T-helper 1 cell treated with Interleukin-12 subunit alpha and Interleukin-12 subunit beta and Interleukin-4 antibody, amounts not matched to agents 30 ng/mL and 1 ng/mL, for 36 hours (primary cell): Measurements from ENCODE around the gene ABO. TPM values are rescaled to one million over a fixed set of nuclear protein-coding genes. Genes with fewer than 3 reads are reported as not detected.
"Not testable (repeated sequence)": the region's sequence is repeated elsewhere in the genome, so short reads cannot be mapped to it uniquely, and the experiment has no call there.

ENCODE experiments used
- intact Hi-C: fragments of 100-400 bp; cut with micrococcal nuclease; formaldehyde crosslinking; loops from one replicate; pipeline ENCODE4 v1.15.1; 2024
- total RNA-seq: library from RNA; stranded (reverse); gene quantifications from 2 replicates; pipeline ENCODE4 v1.2.3, GENCODE V29; 2022

Gene ABO
- total RNA-seq, 1 donor from 2014 or later = 2.5 TPM

DNA sequence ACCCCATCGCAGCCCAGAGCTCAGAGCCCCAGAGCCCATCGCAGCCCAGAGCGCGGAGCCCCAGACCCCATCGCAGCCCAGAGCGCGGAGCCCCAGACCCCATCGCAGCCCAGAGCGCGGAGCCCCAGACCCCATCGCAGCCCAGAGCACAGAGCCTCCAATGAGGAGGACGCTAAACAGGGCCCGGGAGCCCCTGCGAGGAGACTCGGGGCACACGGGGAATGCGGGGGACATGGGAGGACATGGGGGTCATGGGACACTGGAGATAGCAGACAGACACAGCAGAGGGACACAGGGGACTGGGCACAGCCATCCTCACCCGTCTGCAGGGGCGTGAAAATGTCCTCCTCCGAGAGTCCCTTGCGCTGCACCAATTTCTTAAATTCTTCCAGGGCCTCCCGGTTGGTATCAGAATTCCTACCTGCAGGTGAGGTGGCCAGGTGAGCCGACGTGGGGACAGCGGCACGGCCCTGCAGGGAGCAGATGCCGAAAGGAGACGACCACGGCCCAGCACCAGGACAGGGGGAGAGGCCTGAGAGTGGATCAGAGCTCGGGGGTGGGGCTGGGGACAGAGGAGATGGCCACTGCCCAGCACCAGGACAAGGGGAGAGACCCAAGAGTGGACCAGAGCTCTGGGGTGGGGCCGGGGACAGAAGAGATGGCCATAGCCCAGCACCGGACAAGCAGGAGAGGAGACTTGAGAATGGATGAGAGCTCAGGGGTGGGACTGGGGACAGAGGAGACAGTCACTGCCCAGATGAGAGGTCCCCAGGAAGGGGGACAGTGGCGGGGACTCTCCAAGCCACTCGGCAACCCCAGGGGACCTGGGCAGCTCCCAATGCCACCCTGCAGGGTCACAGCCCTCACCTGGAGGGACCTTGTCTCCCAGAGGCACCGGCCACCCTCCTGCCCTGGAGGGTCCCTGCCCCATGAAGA, 68.7 kb downstream of the ABO start:
- intact Hi-C loops = no loop called here

DNA sequence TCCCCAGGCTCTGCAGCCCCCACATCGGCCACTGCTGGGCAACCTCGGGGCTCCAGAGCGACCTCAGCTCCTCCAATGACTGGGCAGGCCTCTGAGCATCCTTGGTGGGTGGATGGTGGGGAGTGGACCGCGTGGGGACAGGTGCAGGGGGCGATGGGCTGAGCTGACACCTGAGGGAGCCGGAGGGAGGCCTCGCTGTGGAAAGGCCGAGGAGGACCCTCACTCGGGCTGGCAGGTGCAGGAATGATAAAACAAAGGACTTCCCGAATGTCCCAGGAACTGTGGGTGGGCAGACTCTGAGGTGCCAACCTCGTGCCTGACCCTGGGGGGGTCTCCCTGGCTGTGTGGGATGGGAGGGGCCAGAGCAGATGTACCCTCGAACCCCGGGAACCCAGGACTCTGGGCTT, 69.5 kb downstream of the ABO start:
- intact Hi-C loops = not testable (repeated sequence)

Other genes starting within 250 kb of the ABO start
- 70.8 and 72.5 TPM in 2 replicates for gene GTF3C5, start 244.2 kb downstream of the ABO start, total RNA-seq
- 1.5 and 1.8 TPM in 2 replicates for gene CEL, start 213.2 kb downstream of the ABO start, total RNA-seq
- gene RALGDS, start 154.0 kb downstream of the ABO start, total RNA-seq = 128 and 143 TPM in 2 replicates
- 14.3 and 15.4 TPM in 2 replicates for gene GBGT1, start 111.3 kb downstream of the ABO start, total RNA-seq
- not detected in 2 replicates for gene OBP2B, start 66.0 kb downstream of the ABO start, total RNA-seq
- gene SURF6, start 61.0 kb upstream of the ABO start, total RNA-seq = 14.9 and 15.6 TPM in 2 replicates
- 31.4 and 32.0 TPM in 2 replicates for gene MED22, start 72.9 kb upstream of the ABO start, total RNA-seq
- 1,761 and 1,774 TPM in 2 replicates for gene RPL7A, start 73.0 kb upstream of the ABO start, total RNA-seq
- gene SURF1, start 81.3 kb upstream of the ABO start, total RNA-seq = 40.7 and 46.9 TPM in 2 replicates
- 17.5 and 21.2 TPM in 2 replicates for gene SURF2, start 81.3 kb upstream of the ABO start, total RNA-seq
- 227 and 232 TPM in 2 replicates for gene SURF4, start 100.9 kb upstream of the ABO start, total RNA-seq
- gene STKLD1, start 101.2 kb upstream of the ABO start, total RNA-seq = 0.39 and 1.3 TPM in 2 replicates
- gene REXO4, start 142.8 kb upstream of the ABO start, total RNA-seq = 24.0 and 26.3 TPM in 2 replicates
- gene ADAMTS13, start 147.2 kb upstream of the ABO start, total RNA-seq = 1.7 and 2.5 TPM in 2 replicates
- 0.78 and 1.3 TPM in 2 replicates for gene CACFD1, start 184.8 kb upstream of the ABO start, total RNA-seq
- 3.2 and 4.2 TPM in 2 replicates for gene SLC2A6, start 203.9 kb upstream of the ABO start, total RNA-seq
- gene MYMK, start 249.8 kb upstream of the ABO start, total RNA-seq = not detected in 2 replicates